Lower lobe of right lung (tissue), 2 donors: ENCODE results near the gene ARTN. TPM values are rescaled to one million over a fixed set of nuclear protein-coding genes. Genes with fewer than 3 reads are reported as not detected.

ENCODE experiments used
- ATAC-seq, 2 donors: fragments of 200-7000 bp; cut with Tn5 transposase; one replicate each; pipeline ENCODE4 v1.9.1; 2020 to 2022; ENCODE audit warnings: mild to moderate bottlenecking in 2 of 2, moderate library complexity in 2 of 2
- DNase-seq: peaks from one replicate; pipeline ENCODE4 v3.0.0-alpha.2; 2020
- H3K27ac ChIP-seq: fragments of 200-600 bp; one replicate; pipeline ENCODE4 v1.8.0; 2022
- H3K27me3 ChIP-seq: fragments of 200-600 bp; one replicate; pipeline ENCODE4 v1.8.0; 2022; ENCODE audit warnings: low read depth
- H3K36me3 ChIP-seq: fragments of 200-600 bp; one replicate; pipeline ENCODE4 v1.8.0; 2022; ENCODE audit warnings: mild to moderate bottlenecking
- H3K4me1 ChIP-seq: fragments of 200-600 bp; one replicate; pipeline ENCODE4 v1.8.0; 2022
- H3K4me3 ChIP-seq: fragments of 200-600 bp; one replicate; pipeline ENCODE4 v1.8.0; 2022; ENCODE audit warnings: mild to moderate bottlenecking
- H3K9me3 ChIP-seq: fragments of 200-600 bp; one replicate; pipeline ENCODE4 v1.8.0; 2022
- intact Hi-C: fragments of 100-400 bp; cut with DNase I; formaldehyde crosslinking; loops from one replicate; pipeline ENCODE4 v1.11.0; 2022
- total RNA-seq: library from RNA; stranded (reverse); fragmentation: NEBNext Ultra II Directional; extraction: Animal tissue kit (Norgen Biotek cat#: 25700); gene quantifications from one replicate; pipeline ENCODE4 v1.2.1, GENCODE V29; 2021
- TF ChIP-seq, protein P1 (sequence below): fragments of 200-600 bp; IDR thresholded peaks from one replicate; pipeline ENCODE4 v1.8.0; 2022; ENCODE audit warnings: antibody characterized with exemption, mild to moderate bottlenecking
- donor health status: DM: no; HTN: yes; CAD: no; lungs with severe emphysema.

Gene ARTN
- total RNA-seq, 1 donor from 2014 or later, result 0.27 TPM

- TF ChIP-seq, protein P1, sequence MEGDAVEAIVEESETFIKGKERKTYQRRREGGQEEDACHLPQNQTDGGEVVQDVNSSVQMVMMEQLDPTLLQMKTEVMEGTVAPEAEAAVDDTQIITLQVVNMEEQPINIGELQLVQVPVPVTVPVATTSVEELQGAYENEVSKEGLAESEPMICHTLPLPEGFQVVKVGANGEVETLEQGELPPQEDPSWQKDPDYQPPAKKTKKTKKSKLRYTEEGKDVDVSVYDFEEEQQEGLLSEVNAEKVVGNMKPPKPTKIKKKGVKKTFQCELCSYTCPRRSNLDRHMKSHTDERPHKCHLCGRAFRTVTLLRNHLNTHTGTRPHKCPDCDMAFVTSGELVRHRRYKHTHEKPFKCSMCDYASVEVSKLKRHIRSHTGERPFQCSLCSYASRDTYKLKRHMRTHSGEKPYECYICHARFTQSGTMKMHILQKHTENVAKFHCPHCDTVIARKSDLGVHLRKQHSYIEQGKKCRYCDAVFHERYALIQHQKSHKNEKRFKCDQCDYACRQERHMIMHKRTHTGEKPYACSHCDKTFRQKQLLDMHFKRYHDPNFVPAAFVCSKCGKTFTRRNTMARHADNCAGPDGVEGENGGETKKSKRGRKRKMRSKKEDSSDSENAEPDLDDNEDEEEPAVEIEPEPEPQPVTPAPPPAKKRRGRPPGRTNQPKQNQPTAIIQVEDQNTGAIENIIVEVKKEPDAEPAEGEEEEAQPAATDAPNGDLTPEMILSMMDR, result peak; percentile 54
- Histone ChIP-seq H3K9me3 (no peaks in the 10 kb centered on the region), H3K27me3 (no peaks in the 10 kb centered on the region), H3K4me3 (peak within 1 kb of the TSS; percentile 81), H3K36me3 (peaks cover 40% of the 10 kb centered on the region), H3K4me1 (peaks cover 59% of the 10 kb centered on the region), H3K27ac (peak within 1 kb of the TSS; percentile 97)
- intact Hi-C loops, result no loop called here
- DNase-seq (peak; percentile 99), ATAC-seq (peak; percentile 93 to 94)
These were observed 41.0 kb downstream of the ARTN start, which contains the start of gene ATP6V0B for GRCh38 chr1:43974443-43975248. ATP6V0B (plus strand) TSS chr1:43974960; CDS start chr1:43975041, 81 bp downstream.

GRCh38 chr1:43975249-43975961, 41.8 kb downstream of the ARTN start:
- Histone ChIP-seq H3K36me3 (peaks cover 40% of the 10 kb centered on the region), H3K27ac (peak overlapping the region; percentile 97), H3K4me3 (peak overlapping the region; percentile 81), H3K9me3 (no peaks in the 10 kb centered on the region), H3K4me1 (peaks cover 62% of the 10 kb centered on the region), H3K27me3 (no peaks in the 10 kb centered on the region)
- DNase-seq, result peak; percentile 91
- TF ChIP-seq, protein P1, result no peak
- intact Hi-C loops, result no loop called here
- ATAC-seq, result peak; percentile 66 to 72

DNA sequence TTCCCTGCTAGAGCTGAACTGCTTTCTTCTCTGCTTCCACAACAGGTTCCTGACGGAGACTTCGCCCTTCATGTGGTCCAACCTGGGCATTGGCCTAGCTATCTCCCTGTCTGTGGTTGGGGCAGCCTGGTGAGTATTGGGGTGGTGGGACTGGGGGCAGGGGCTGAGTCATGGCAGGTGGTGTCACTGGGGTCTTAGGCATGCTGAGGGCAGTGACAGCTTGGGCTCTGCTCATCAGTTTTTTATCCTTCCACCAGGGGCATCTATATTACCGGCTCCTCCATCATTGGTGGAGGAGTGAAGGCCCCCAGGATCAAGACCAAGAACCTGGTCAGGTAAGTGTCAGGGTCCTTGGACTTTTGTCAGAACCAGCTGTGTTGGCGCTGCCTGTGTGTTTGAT, 42.4 kb downstream of the ARTN start:
- intact Hi-C loops, result no loop called here
- ATAC-seq (no peak), DNase-seq (no peak)
- Histone ChIP-seq H3K27me3 (no peaks in the 10 kb centered on the region), H3K4me3 (peak overlapping the region; percentile 81), H3K4me1 (peaks cover 56% of the 10 kb centered on the region), H3K27ac (no peak overlapping the region), H3K36me3 (peaks cover 40% of the 10 kb centered on the region), H3K9me3 (no peaks in the 10 kb centered on the region)
- TF ChIP-seq, protein P1, result no peak

DNA sequence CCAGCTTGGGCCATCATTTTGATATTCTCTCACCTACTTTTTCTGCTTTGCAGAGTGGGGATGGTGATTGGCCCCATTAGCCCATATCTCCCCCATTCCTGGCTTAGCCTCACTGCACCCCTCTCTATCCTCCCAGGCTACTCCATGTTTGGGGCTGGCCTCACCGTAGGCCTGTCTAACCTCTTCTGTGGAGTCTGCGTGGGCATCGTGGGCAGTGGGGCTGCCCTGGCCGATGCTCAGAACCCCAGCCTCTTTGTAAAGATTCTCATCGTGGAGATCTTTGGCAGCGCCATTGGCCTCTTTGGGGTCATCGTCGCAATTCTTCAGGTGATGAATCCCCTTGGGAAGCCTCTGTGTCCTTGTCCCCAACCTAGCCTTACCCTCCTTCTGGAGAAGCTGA, 43.3 kb downstream of the ARTN start:
- H3K4me1 ChIP-seq, result peaks cover 51% of the 10 kb centered on the region
- TF ChIP-seq, protein P1, result no peak
- ATAC-seq (no peak), DNase-seq (no peak)
- H3K4me3 ChIP-seq, result peak overlapping the region; percentile 11
- intact Hi-C loops, result no loop called here
- no peaks in the 10 kb centered on the region for H3K27me3 ChIP-seq
- no peak overlapping the region for H3K27ac ChIP-seq
- peaks cover 34% of the 10 kb centered on the region for H3K36me3 ChIP-seq
- no peaks in the 10 kb centered on the region for H3K9me3 ChIP-seq

DNA sequence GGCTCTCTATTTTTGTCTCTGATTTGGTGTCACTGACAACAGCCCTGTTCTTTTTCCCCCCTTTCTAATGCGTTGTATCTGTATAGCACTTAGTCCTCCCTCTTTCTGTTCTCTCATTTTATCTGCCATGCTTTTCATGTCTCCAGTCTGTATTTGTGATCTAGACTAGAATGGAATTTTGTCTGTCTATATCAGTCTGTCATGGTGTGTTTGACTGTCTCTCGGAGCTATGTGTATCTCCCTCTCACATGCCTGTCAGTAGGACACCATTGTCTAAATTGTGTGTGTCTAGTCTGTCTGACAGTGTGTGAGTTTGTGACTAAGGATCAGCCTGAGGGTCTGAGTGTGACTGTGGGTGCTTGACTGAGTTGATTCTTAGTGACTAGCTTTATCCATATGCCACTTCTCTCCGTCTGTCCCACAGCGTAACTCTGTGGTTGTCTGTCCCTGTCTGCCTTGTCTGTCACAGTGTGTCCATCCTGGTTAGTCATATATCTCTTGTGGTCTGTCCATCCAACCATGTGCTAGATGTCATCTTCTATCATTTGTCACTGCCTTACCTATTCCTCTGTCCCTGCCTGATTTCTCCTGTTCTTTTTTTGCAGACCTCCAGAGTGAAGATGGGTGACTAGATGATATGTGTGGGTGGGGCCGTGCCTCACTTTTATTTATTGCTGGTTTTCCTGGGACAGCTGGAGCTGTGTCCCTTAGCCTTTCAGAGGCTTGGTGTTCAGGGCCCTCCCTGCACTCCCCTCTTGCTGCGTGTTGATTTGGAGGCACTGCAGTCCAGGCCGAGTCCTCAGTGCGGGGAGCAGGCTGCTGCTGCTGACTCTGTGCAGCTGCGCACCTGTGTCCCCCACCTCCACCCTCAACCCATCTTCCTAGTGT, 44.0 kb downstream of the ARTN start:
- Histone ChIP-seq H3K27ac (no peak overlapping the region), H3K9me3 (no peaks in the 10 kb centered on the region), H3K36me3 (peaks cover 26% of the 10 kb centered on the region), H3K4me3 (no peak overlapping the region), H3K4me1 (peaks cover 51% of the 10 kb centered on the region), H3K27me3 (no peaks in the 10 kb centered on the region)
- intact Hi-C loops, result no loop called here
- no peak for ATAC-seq
- no peak for DNase-seq
- TF ChIP-seq, protein P1, result no peak
